RWPE1 (cell line): ENCODE results near the gene TH.

Experiments used
- CTCF ChIA-PET: fragments of 350-600 bp; sonication (Branson Sonifier 250); formaldehyde crosslinking; extraction: SDS; loops from one replicate; lab custom pipeline; 2021; lab: Yijun Ruan, JAX
- POLR2A ChIA-PET: fragments of 400-600 bp; formaldehyde crosslinking; extraction: SDS; loops from one replicate; lab custom pipeline; 2020; ENCODE audit warnings: antibody characterized with exemption; ENCODE audit not compliant: low non-redundant PET; lab: Yijun Ruan, JAX
- DNase-seq: peaks from one replicate; pipeline ENCODE4 v3.0.0; 2012; ENCODE audit warnings: low spot score
- H3K27ac ChIP-seq: fragments of 450-650 bp; 2 replicates; pipeline ENCODE4 v1.5.1; 2017
- CTCF ChIP-seq: fragments of 450-650 bp; conservative IDR thresholded peaks from 2 replicates; pipeline ENCODE4 v1.5.1; 2017; ENCODE audit warnings: low read depth, mild to moderate bottlenecking

Gene TH

GRCh38 chr11:2171591-2172003 is at the start of gene TH:
TSS of gene TH (minus strand) at chr11:2171815. CDS start at chr11:2171786, 29 bp downstream.
- ChIA-PET POLR2A (no interaction called here), CTCF (interaction anchor here (1.1 kb wide), 1 partner anchor 23 kb away, joined by 3 read pairs; no protein-coding TSS in a partner anchor)
- no peak for DNase-seq
- peak within 1 kb of the TSS; percentile 99 for H3K27ac ChIP-seq
- no peak for TF ChIP-seq CTCF

- no peak overlapping the region for H3K27ac ChIP-seq
- POLR2A ChIA-PET: no interaction called here
- DNase-seq: no peak
- no peak for TF ChIP-seq CTCF
- CTCF ChIA-PET: interaction anchor here (0.7 kb wide), 1 partner anchor 26 kb away, joined by 3 read pairs; no protein-coding TSS in a partner anchor
Observed at GRCh38 chr11:2221024-2221423, 49.4 kb upstream of the TH start.

GRCh38 chr11:2220173-2220771 is 48.7 kb upstream of the TH start:
- H3K27ac ChIP-seq: no peak overlapping the region
- TF ChIP-seq CTCF: no peak
- DNase-seq: no peak
- POLR2A ChIA-PET: no interaction called here
- CTCF ChIA-PET: no interaction called here

GRCh38 chr11:2219318-2220017 is 47.9 kb upstream of the TH start:
- CTCF ChIA-PET: interaction anchor here (1.5 kb wide), 1 partner anchor 85 kb away, joined by 5 read pairs; no protein-coding TSS in a partner anchor
- DNase-seq: no peak
- no peak for TF ChIP-seq CTCF
- H3K27ac ChIP-seq: no peak overlapping the region
- POLR2A ChIA-PET: no interaction called here

- ChIA-PET CTCF (interaction anchor here (1.0 to 1.5 kb wide), 2 partner anchors 9 to 87 kb away, joined by 3 to 5 read pairs; no protein-coding TSS in a partner anchor), POLR2A (no interaction called here)
- DNase-seq: no peak
Observed at GRCh38 chr11:2218031-2218633, 46.5 kb upstream of the TH start.

More at GRCh38 chr11:2218031-2218633, 46.5 kb upstream of the TH start:
- no peak overlapping the region; the same call in 1 of the 2 replicates for H3K27ac ChIP-seq
- TF ChIP-seq CTCF: no peak
